WTC11 (cell line): ENCODE results near the gene TMUB2.

Experiments
- CREB1 ChIP-seq: sonication (generic); formaldehyde crosslinking; IDR thresholded peaks from 2 replicates; pipeline ENCODE4 v1.8.0; 2023; ENCODE audit warnings: mild to moderate bottlenecking, missing genetic modification reagents
- NR2C2 ChIP-seq: sonication (generic); formaldehyde crosslinking; IDR thresholded peaks from 2 replicates; pipeline ENCODE4 v1.8.0; 2022; ENCODE audit warnings: mild to moderate bottlenecking, missing genetic modification reagents
- SP1 ChIP-seq: sonication (generic); formaldehyde crosslinking; conservative IDR thresholded peaks from 2 replicates; pipeline ENCODE4 v1.8.1; 2022; ENCODE audit warnings: missing genetic modification reagents
- ZNF263 ChIP-seq: sonication (generic); formaldehyde crosslinking; IDR thresholded peaks from 2 replicates; pipeline ENCODE4 v1.8.1; 2022; ENCODE audit warnings: low read depth, mild to moderate bottlenecking, moderate library complexity, missing genetic modification reagents
- TF ChIP-seq, protein P1 (sequence below): sonication (generic); formaldehyde crosslinking; IDR thresholded peaks from 2 replicates; pipeline ENCODE4 v1.8.0; 2023; ENCODE audit warnings: missing genetic modification reagents, mild to moderate bottlenecking, borderline replicate concordance
- TF ChIP-seq, protein P2 (sequence below): fragments of 200-600 bp; IDR thresholded peaks from 2 replicates; pipeline ENCODE4 v1.8.0; 2022; ENCODE audit warnings: antibody characterized with exemption
- TF ChIP-seq, protein P3 (sequence below): sonication (generic); formaldehyde crosslinking; IDR thresholded peaks from 2 replicates; pipeline ENCODE4 v1.8.1; 2023; ENCODE audit warnings: mild to moderate bottlenecking, missing genetic modification reagents, moderate library complexity

DNA sequence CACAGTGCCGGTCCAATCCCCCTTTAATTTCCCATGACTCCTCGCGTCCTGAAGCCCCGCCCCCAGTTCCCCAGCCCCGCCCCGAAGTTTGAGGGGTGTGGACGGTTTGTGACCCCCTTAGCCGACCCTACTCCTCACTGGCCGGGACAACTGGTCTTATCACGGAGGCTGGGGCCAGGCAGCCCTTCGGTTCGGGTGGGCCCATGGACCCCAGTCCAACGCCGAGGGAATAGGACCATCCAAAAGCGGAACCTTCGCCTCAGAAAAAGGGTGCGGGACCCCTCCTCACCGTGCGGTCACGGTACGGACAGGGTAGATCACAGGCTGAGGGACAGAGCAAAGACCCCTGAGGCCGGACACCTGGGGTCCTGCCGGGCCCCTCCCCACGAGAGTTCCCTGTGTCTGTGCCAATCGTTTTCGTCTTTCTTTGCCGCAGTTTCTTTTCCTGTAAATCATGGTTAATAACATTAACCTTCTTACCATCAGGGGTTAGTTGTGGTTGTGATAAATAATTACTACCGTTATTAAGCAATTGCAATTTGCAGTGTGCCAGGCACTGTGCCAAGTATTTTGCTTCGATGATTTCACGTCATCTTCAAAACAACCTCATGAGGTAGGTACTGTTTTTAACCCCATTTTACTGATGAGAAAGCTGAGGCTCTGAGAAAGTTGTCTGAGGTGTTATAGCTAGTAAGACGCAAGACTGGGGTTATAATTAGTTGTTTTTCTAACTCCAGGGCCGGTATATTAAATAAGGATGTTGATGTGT lies 543 bp downstream of the TMUB2 start:
- TF ChIP-seq NR2C2 (no peak), CREB1 (CRISPR knock-in tag) (no peak), ZNF263 (CRISPR knock-in tag) (no peak), SP1 (CRISPR knock-in tag) (no peak)
- TF ChIP-seq, protein P1, sequence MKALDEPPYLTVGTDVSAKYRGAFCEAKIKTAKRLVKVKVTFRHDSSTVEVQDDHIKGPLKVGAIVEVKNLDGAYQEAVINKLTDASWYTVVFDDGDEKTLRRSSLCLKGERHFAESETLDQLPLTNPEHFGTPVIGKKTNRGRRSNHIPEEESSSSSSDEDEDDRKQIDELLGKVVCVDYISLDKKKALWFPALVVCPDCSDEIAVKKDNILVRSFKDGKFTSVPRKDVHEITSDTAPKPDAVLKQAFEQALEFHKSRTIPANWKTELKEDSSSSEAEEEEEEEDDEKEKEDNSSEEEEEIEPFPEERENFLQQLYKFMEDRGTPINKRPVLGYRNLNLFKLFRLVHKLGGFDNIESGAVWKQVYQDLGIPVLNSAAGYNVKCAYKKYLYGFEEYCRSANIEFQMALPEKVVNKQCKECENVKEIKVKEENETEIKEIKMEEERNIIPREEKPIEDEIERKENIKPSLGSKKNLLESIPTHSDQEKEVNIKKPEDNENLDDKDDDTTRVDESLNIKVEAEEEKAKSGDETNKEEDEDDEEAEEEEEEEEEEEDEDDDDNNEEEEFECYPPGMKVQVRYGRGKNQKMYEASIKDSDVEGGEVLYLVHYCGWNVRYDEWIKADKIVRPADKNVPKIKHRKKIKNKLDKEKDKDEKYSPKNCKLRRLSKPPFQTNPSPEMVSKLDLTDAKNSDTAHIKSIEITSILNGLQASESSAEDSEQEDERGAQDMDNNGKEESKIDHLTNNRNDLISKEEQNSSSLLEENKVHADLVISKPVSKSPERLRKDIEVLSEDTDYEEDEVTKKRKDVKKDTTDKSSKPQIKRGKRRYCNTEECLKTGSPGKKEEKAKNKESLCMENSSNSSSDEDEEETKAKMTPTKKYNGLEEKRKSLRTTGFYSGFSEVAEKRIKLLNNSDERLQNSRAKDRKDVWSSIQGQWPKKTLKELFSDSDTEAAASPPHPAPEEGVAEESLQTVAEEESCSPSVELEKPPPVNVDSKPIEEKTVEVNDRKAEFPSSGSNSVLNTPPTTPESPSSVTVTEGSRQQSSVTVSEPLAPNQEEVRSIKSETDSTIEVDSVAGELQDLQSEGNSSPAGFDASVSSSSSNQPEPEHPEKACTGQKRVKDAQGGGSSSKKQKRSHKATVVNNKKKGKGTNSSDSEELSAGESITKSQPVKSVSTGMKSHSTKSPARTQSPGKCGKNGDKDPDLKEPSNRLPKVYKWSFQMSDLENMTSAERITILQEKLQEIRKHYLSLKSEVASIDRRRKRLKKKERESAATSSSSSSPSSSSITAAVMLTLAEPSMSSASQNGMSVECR (CRISPR knock-in tag) = no peak
- TF ChIP-seq, protein P2, sequence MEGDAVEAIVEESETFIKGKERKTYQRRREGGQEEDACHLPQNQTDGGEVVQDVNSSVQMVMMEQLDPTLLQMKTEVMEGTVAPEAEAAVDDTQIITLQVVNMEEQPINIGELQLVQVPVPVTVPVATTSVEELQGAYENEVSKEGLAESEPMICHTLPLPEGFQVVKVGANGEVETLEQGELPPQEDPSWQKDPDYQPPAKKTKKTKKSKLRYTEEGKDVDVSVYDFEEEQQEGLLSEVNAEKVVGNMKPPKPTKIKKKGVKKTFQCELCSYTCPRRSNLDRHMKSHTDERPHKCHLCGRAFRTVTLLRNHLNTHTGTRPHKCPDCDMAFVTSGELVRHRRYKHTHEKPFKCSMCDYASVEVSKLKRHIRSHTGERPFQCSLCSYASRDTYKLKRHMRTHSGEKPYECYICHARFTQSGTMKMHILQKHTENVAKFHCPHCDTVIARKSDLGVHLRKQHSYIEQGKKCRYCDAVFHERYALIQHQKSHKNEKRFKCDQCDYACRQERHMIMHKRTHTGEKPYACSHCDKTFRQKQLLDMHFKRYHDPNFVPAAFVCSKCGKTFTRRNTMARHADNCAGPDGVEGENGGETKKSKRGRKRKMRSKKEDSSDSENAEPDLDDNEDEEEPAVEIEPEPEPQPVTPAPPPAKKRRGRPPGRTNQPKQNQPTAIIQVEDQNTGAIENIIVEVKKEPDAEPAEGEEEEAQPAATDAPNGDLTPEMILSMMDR = no peak
- TF ChIP-seq, protein P3, sequence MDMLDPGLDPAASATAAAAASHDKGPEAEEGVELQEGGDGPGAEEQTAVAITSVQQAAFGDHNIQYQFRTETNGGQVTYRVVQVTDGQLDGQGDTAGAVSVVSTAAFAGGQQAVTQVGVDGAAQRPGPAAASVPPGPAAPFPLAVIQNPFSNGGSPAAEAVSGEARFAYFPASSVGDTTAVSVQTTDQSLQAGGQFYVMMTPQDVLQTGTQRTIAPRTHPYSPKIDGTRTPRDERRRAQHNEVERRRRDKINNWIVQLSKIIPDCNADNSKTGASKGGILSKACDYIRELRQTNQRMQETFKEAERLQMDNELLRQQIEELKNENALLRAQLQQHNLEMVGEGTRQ (CRISPR knock-in tag) = no peak
